HS-5 (cell line): ENCODE measurements around the gene DLGAP4.
A peak's percentile ranks its signal among the peaks of the same experiment; 100 is the strongest.

ENCODE experiments used
- DNase-seq: peaks from one replicate; pipeline ENCODE4 v3.0.0-alpha.2; 2012; ENCODE audit warnings: low read depth

DLGAP4 gene

GRCh38 chr20:36305602-36306551 is at the start of gene DLGAP4:
Gene DLGAP4, plus strand, starts transcription at chr20:36306339. Its CDS starts 125,379 bp downstream, at chr20:36431718.
- DNase-seq: no peak

- DNase-seq: no peak
Measured at GRCh38 chr20:36259177-36260061, 46.7 kb upstream of the DLGAP4 start.

GRCh38 chr20:36260316-36260715 is 45.8 kb upstream of the DLGAP4 start:
- DNase-seq: no peak

- no peak for DNase-seq
Measured at GRCh38 chr20:36261389-36262105, 44.6 kb upstream of the DLGAP4 start.

GRCh38 chr20:36262440-36262839 is 43.7 kb upstream of the DLGAP4 start:
- no peak for DNase-seq

- DNase-seq: no peak
Measured at GRCh38 chr20:36264426-36265246, 41.5 kb upstream of the DLGAP4 start.

- no peak for DNase-seq
Measured at GRCh38 chr20:36266189-36266588, 40.0 kb upstream of the DLGAP4 start.

GRCh38 chr20:36267605-36268381 is 38.3 kb upstream of the DLGAP4 start:
- DNase-seq: no peak

GRCh38 chr20:36268440-36269342 is 37.4 kb upstream of the DLGAP4 start:
- no peak for DNase-seq

- no peak for DNase-seq
Measured at GRCh38 chr20:36269507-36269906, 36.6 kb upstream of the DLGAP4 start.

GRCh38 chr20:36270744-36271638 is 35.1 kb upstream of the DLGAP4 start:
- DNase-seq: no peak

- DNase-seq: no peak
Measured at GRCh38 chr20:36271639-36272546, 34.2 kb upstream of the DLGAP4 start.

GRCh38 chr20:36272547-36273220 is 33.5 kb upstream of the DLGAP4 start:
- DNase-seq: no peak

GRCh38 chr20:36273414-36274180 is 32.5 kb upstream of the DLGAP4 start:
- DNase-seq: peak; percentile 2

GRCh38 chr20:36274181-36274841 is 31.8 kb upstream of the DLGAP4 start:
- DNase-seq: no peak
